Activated CD4-positive, alpha-beta memory T cell treated with anti-CD3 and anti-CD28 coated beads, Interleukin-2, amount 10 ng/mL, durations not matched to agents 7 days and 5 days (primary cell): ENCODE results near the gene TMEM106C. TPM values are rescaled to one million over a fixed set of nuclear protein-coding genes. Genes with fewer than 3 reads are reported as not detected.

Experiments used
- CTCF ChIA-PET: fragments of 350-600 bp; sonication (Branson Sonifier 250); formaldehyde crosslinking; loops from one replicate; lab custom pipeline; 2021; ENCODE audit warnings: antibody characterized with exemption, inconsistent platforms; lab: Charles Lee
- POLR2A ChIA-PET: fragments of 350-600 bp; sonication (Branson Sonifier 250); formaldehyde crosslinking; loops from one replicate; lab custom pipeline; 2021; ENCODE audit warnings: antibody characterized with exemption; lab: Charles Lee
- DNase-seq: peaks from one replicate; pipeline ENCODE4 v3.0.0-alpha.2; 2020
- H3K27ac Mint-ChIP-seq: one replicate; pipeline ENCODE4 v1.8.0; 2021; ENCODE audit warnings: mild to moderate bottlenecking, mixed read lengths
- H3K27me3 Mint-ChIP-seq: one replicate; pipeline ENCODE4 v1.8.0; 2021; ENCODE audit warnings: mixed read lengths
- H3K36me3 Mint-ChIP-seq: one replicate; pipeline ENCODE4 v1.8.0; 2021; ENCODE audit warnings: low read depth, mixed read lengths
- H3K4me1 Mint-ChIP-seq: one replicate; pipeline ENCODE4 v1.8.0; 2021; ENCODE audit warnings: mixed read lengths
- H3K4me3 Mint-ChIP-seq: one replicate; pipeline ENCODE4 v1.8.0; 2021; ENCODE audit warnings: mild to moderate bottlenecking, mixed read lengths
- H3K9me3 Mint-ChIP-seq: one replicate; pipeline ENCODE4 v1.8.0; 2021; ENCODE audit warnings: mixed read lengths
- total RNA-seq, 2 experiments: library from RNA; stranded (reverse); gene quantifications; one replicate each; pipeline ENCODE4 v1.2.3, GENCODE V29; 2021

The TMEM106C gene, protein sequence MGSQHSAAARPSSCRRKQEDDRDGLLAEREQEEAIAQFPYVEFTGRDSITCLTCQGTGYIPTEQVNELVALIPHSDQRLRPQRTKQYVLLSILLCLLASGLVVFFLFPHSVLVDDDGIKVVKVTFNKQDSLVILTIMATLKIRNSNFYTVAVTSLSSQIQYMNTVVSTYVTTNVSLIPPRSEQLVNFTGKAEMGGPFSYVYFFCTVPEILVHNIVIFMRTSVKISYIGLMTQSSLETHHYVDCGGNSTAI
- total RNA-seq: 100 to 1,000 TPM; 139 to 141 TPM

- POLR2A ChIA-PET: interaction anchor here (0.5 to 2.0 kb wide), 7 partner anchors 10 to 259 kb away, joined by 3 to 6 read pairs (median 3); partner anchors contain the start of genes ASB8, RPAP3 and VDR
- DNase-seq: peak; percentile 92
- CTCF ChIA-PET: interaction anchor here (0.6 to 3.4 kb wide), 38 partner anchors 10 to 611 kb away, joined by 3 to 14 read pairs (median 4); partner anchors contain the start of genes ASB8, CCDC184 and VDR
- Mint-ChIP-seq H3K27me3 (peaks cover 35% of the 10 kb centered on the region), H3K27ac (peak within 1 kb of the TSS; percentile 79), H3K4me1 (peaks cover 44% of the 10 kb centered on the region), H3K4me3 (peak within 1 kb of the TSS; percentile 99), H3K9me3 (peaks cover 4% of the 10 kb centered on the region), H3K36me3 (peaks cover 50% of the 10 kb centered on the region)
Observed at GRCh38 chr12:47963340-47964040, at the start of gene TMEM106C. TSS of gene TMEM106C (plus strand) at chr12:47963596. CDS start at chr12:47964237, 641 bp downstream.

DNA sequence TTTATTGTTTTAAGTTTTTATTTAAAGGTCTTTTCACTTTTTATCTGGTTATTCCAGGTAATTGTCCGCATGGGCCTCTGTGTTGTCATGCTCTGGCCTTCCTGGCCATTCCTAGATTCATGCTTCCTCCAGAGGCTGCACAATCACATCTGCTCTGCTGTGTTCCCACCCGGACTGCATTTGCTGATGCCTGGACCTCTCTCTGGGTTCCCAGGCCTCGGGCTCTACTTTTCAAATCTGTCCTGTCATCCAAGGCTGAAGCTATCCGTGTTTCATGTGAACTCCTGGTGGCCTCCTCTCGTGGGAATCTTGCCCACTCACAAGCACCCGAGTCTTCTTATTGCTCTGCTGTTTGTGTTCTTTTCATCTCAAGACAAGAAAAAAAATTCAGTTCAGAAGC, 42.5 kb upstream of the TMEM106C start:
- H3K27me3 Mint-ChIP-seq: peaks cover 39% of the 10 kb centered on the region
- H3K4me3 Mint-ChIP-seq: no peak overlapping the region
- ChIA-PET POLR2A (no interaction called here), CTCF (no interaction called here)
- H3K27ac Mint-ChIP-seq: no peak overlapping the region
- no peaks in the 10 kb centered on the region for H3K36me3 Mint-ChIP-seq
- DNase-seq: no peak
- H3K4me1 Mint-ChIP-seq: peaks cover 1% of the 10 kb centered on the region
- no peaks in the 10 kb centered on the region for H3K9me3 Mint-ChIP-seq

GRCh38 chr12:47921907-47922306, 41.5 kb upstream of the TMEM106C start:
- Mint-ChIP-seq H3K27ac (no peak overlapping the region), H3K36me3 (no peaks in the 10 kb centered on the region), H3K4me3 (no peak overlapping the region), H3K4me1 (peaks cover 1% of the 10 kb centered on the region), H3K9me3 (no peaks in the 10 kb centered on the region), H3K27me3 (peaks cover 32% of the 10 kb centered on the region)
- DNase-seq: no peak
- ChIA-PET CTCF (no interaction called here), POLR2A (no interaction called here)

- peaks cover 35% of the 10 kb centered on the region for H3K27me3 Mint-ChIP-seq
- no peak for DNase-seq
- CTCF ChIA-PET: no interaction called here
- peaks cover 2% of the 10 kb centered on the region for H3K4me1 Mint-ChIP-seq
- H3K36me3 Mint-ChIP-seq: no peaks in the 10 kb centered on the region
- H3K4me3 Mint-ChIP-seq: no peak overlapping the region
- POLR2A ChIA-PET: no interaction called here
- no peak overlapping the region for H3K27ac Mint-ChIP-seq
- no peaks in the 10 kb centered on the region for H3K9me3 Mint-ChIP-seq
Observed at GRCh38 chr12:47927346-47927745, 36.0 kb upstream of the TMEM106C start.

GRCh38 chr12:47930634-47931033, 32.8 kb upstream of the TMEM106C start:
- CTCF ChIA-PET: no interaction called here
- Mint-ChIP-seq H3K27me3 (peaks cover 19% of the 10 kb centered on the region), H3K36me3 (no peaks in the 10 kb centered on the region)

GRCh38 chr12:47931187-47931586, 32.2 kb upstream of the TMEM106C start:
- no peak overlapping the region for H3K4me3 Mint-ChIP-seq
- H3K4me1 Mint-ChIP-seq: peaks cover 2% of the 10 kb centered on the region
- no peaks in the 10 kb centered on the region for H3K36me3 Mint-ChIP-seq
- H3K27ac Mint-ChIP-seq: no peak overlapping the region
- DNase-seq: no peak
- ChIA-PET CTCF (no interaction called here), POLR2A (no interaction called here)
- no peaks in the 10 kb centered on the region for H3K9me3 Mint-ChIP-seq
- peaks cover 19% of the 10 kb centered on the region for H3K27me3 Mint-ChIP-seq

More at GRCh38 chr12:47930634-47931033, 32.8 kb upstream of the TMEM106C start:
- POLR2A ChIA-PET: interaction anchor here (1.1 kb wide), 1 partner anchor 26 kb away, joined by 3 read pairs; the partner anchor contains the start of gene VDR
- H3K27ac Mint-ChIP-seq: no peak overlapping the region
- H3K4me1 Mint-ChIP-seq: peaks cover 2% of the 10 kb centered on the region
- H3K9me3 Mint-ChIP-seq: no peaks in the 10 kb centered on the region
- no peak for DNase-seq
- no peak overlapping the region for H3K4me3 Mint-ChIP-seq

DNA sequence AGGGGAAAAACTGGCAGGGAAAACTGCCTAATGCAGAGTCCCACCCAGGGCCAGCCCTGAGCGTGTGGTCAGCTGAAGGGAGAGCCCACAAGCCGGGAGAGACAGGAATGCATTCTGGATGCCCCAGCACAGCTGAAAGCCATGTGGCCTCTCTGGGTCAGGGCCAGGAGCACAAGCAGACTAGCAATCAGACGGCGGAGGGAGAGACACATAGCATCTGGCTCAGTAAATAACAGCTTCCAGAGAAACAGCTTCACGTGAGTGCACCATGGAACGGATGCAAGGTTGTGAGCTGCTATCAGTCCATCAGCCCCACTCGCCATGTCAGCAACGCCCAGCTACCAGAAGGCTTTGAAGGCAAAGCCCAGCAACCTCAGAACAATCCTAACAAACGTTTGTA, 28.2 kb upstream of the TMEM106C start:
- ChIA-PET CTCF (interaction anchor here (1.2 to 1.3 kb wide), 2 partner anchors 14 to 30 kb away, joined by 3 to 4 read pairs; partner anchors contain the start of gene VDR), POLR2A (no interaction called here)
- no peaks in the 10 kb centered on the region for H3K9me3 Mint-ChIP-seq
- no peak overlapping the region for H3K4me3 Mint-ChIP-seq
- peaks cover 19% of the 10 kb centered on the region for H3K27me3 Mint-ChIP-seq
- H3K4me1 Mint-ChIP-seq: no peaks in the 10 kb centered on the region
- no peak for DNase-seq
- H3K36me3 Mint-ChIP-seq: no peaks in the 10 kb centered on the region
- H3K27ac Mint-ChIP-seq: no peak overlapping the region

DNA sequence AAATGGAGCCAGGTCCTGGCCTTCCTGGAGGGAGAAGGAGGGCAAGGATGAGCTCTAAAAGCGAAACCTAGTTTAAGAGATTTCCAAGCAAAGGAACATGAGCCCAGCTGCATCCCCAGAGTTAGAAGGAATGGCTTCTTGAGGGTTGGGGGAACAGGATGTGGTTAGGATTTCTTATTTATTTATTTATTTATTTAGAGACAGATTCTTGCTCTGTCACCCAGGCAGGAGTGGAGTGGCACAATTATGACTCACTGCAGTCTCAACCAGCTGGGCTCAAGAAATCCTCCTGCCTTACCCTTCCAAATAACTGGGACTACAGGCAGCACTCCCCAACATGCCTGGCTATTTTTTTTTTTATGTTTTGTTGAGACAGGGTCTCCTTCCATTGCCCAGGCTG, 25.3 kb upstream of the TMEM106C start:
- Mint-ChIP-seq H3K36me3 (no peaks in the 10 kb centered on the region), H3K4me1 (peaks cover 5% of the 10 kb centered on the region), H3K9me3 (no peaks in the 10 kb centered on the region), H3K27me3 (peaks cover 23% of the 10 kb centered on the region), H3K27ac (no peak overlapping the region), H3K4me3 (no peak overlapping the region)
- DNase-seq: no peak
- CTCF ChIA-PET: interaction anchor here (1.0 to 1.9 kb wide), 2 partner anchors 11 to 33 kb away, joined by 5 read pairs; partner anchors contain the start of gene VDR
- POLR2A ChIA-PET: no interaction called here

DNA sequence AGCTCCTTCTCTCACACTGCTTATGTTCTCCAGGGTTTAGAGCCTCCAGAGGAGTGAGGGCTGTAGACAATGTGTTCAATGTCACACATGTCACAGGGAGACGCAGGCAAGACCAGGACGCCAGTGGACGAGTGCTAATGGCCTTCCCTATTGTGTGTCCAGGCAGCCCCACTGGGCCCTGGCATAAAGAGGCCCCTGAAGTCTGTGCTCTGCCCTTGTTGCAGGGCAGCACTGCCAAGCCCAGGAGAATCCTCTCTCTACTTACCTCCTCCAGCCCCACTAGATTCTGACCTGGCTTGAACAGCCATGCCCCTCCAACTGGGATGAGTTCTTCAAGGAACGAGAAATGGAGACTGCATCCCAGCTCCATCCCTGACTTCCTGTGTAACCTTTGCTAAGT, 24.8 kb upstream of the TMEM106C start:
- Mint-ChIP-seq H3K36me3 (no peaks in the 10 kb centered on the region), H3K27ac (no peak overlapping the region), H3K4me3 (no peak overlapping the region), H3K27me3 (peaks cover 27% of the 10 kb centered on the region), H3K4me1 (peaks cover 5% of the 10 kb centered on the region), H3K9me3 (no peaks in the 10 kb centered on the region)
- CTCF ChIA-PET: interaction anchor here (1.0 to 1.9 kb wide), 2 partner anchors 11 to 33 kb away, joined by 5 read pairs; partner anchors contain the start of gene VDR
- POLR2A ChIA-PET: no interaction called here
- DNase-seq: no peak

GRCh38 chr12:47939009-47939601, 24.3 kb upstream of the TMEM106C start:
- no peaks in the 10 kb centered on the region for H3K36me3 Mint-ChIP-seq
- H3K9me3 Mint-ChIP-seq: no peaks in the 10 kb centered on the region
- H3K27ac Mint-ChIP-seq: no peak overlapping the region
- CTCF ChIA-PET: interaction anchor here (1.9 kb wide), 1 partner anchor 10 kb away, joined by 5 read pairs; no protein-coding TSS in a partner anchor
- no peak overlapping the region for H3K4me3 Mint-ChIP-seq
- peaks cover 28% of the 10 kb centered on the region for H3K27me3 Mint-ChIP-seq
- DNase-seq: no peak
- POLR2A ChIA-PET: no interaction called here
- peaks cover 5% of the 10 kb centered on the region for H3K4me1 Mint-ChIP-seq

GRCh38 chr12:47940773-47941474, 22.5 kb upstream of the TMEM106C start:
- Mint-ChIP-seq H3K4me1 (peaks cover 5% of the 10 kb centered on the region), H3K27me3 (peaks cover 32% of the 10 kb centered on the region), H3K27ac (no peak overlapping the region), H3K36me3 (no peaks in the 10 kb centered on the region), H3K9me3 (no peaks in the 10 kb centered on the region), H3K4me3 (no peak overlapping the region)
- no peak for DNase-seq
- ChIA-PET POLR2A (no interaction called here), CTCF (no interaction called here)

DNA sequence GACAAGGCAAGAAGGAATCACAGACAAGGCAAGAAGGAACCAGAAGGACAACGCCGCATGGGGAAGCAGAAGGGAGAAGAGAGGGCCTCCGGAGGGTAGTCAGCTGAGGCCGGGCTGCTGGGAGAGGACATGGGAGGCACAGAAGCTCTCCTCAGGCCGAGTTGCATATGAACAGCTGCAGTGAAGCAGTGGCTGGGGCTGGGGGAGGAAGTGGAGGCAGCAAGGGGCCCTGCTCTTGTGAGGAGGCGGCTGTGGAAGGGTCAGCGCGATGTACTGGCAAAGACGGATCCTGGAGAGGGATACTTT, 22.0 kb upstream of the TMEM106C start:
- Mint-ChIP-seq H3K27me3 (peaks cover 32% of the 10 kb centered on the region), H3K9me3 (no peaks in the 10 kb centered on the region), H3K4me3 (no peak overlapping the region), H3K27ac (no peak overlapping the region), H3K4me1 (peaks cover 5% of the 10 kb centered on the region), H3K36me3 (no peaks in the 10 kb centered on the region)
- POLR2A ChIA-PET: no interaction called here
- DNase-seq: no peak
- CTCF ChIA-PET: no interaction called here
